HCT116 (cell line): ENCODE measurements around the gene STK36. TPM values are rescaled to one million over a fixed set of nuclear protein-coding genes. Genes with fewer than 3 reads are reported as not detected.

Experiments used
- ATAC-seq: fragments of 200-7000 bp; cut with Tn5 transposase; 2 replicates; pipeline ENCODE4 v1.9.1; 2020; ENCODE audit warnings: mild to moderate bottlenecking, moderate library complexity
- BruUV-seq: library from RNA; stranded (reverse); fragments of 400-500 nt; replicated peaks from 2 replicates; lab custom pipeline; 2021; lab: Mats Ljungman, UMichigan
- CTCF ChIA-PET: fragments of 300-600 bp; sonication (Branson Sonifier 250); formaldehyde crosslinking; loops from one replicate; lab custom pipeline; 2021; ENCODE audit warnings: antibody characterized with exemption; lab: Charles Lee
- POLR2A ChIA-PET: fragments of 300-600, 350-600 bp; sonication (Branson Sonifier 250); formaldehyde crosslinking; loops from one replicate; lab custom pipeline; 2021; ENCODE audit warnings: antibody characterized with exemption; lab: Charles Lee
- RAD21 ChIA-PET, 2 experiments: fragments of 300-600 bp; sonication (Branson Sonifier 250); formaldehyde crosslinking; loops; one replicate each; lab custom pipeline; 2023; ENCODE audit warnings: low total read pairs in 2 of 2; ENCODE audit not compliant: uncharacterized antibody in 2 of 2, unreplicated experiment in 2 of 2, low non-redundant PET in 1 of 2; lab: Charles Lee
- DNase-seq: peaks from one replicate; pipeline ENCODE4 v3.0.0-alpha.2; 2010; ENCODE audit warnings: low read depth, low spot score
- H2AFZ ChIP-seq: fragments of 200-600 bp; shearing (Covaris generic), sonication (generic); 2 replicates; pipeline ENCODE4 v1.6.1; 2017; ENCODE audit warnings: low read depth, mixed run types, mixed read lengths, antibody characterized with exemption, low read length; ENCODE audit not compliant: poor library complexity, severe bottlenecking
- H3K27ac ChIP-seq: 2 replicates; pipeline ENCODE4 v1.5.1; 2012; ENCODE audit warnings: low read depth, low read length
- H3K27me3 ChIP-seq: fragments of 200-600 bp; sonication (generic); 2 replicates; pipeline ENCODE4 v1.6.1; 2016; ENCODE audit warnings: mixed run types, low read length, mixed read lengths; ENCODE audit not compliant: insufficient read depth
- H3K36me3 ChIP-seq, 2 experiments: fragments of 200-500 bp in 1 of 2; fragments of 200-600 bp in 1 of 2; sonication (Bioruptor generic) in 1 of 2; sonication (generic) in 1 of 2; 2 replicates each; pipeline versions ENCODE4 v1.5.1 to v1.6.1; 2014 to 2016; ENCODE audit warnings: low read length in 2 of 2, inconsistent platforms in 1 of 2, mixed read lengths in 1 of 2, mixed run types in 1 of 2; ENCODE audit not compliant: insufficient read depth in 2 of 2, control insufficient read depth in 1 of 2
- H3K4me1 ChIP-seq, 2 experiments: fragments of 200-600 bp in 1 of 2; sonication (generic) in 1 of 2; 2 replicates each; pipeline versions ENCODE4 v1.5.1 to v1.6.1; 2012 to 2017; ENCODE audit warnings: low read length in 2 of 2, inconsistent platforms in 1 of 2, mild to moderate bottlenecking in 1 of 2, mixed read lengths in 1 of 2, mixed run types in 1 of 2, moderate library complexity in 1 of 2; ENCODE audit not compliant: insufficient read depth in 2 of 2, control insufficient read depth in 1 of 2
- H3K4me2 ChIP-seq: fragments of 200-600 bp; sonication (generic); 2 replicates; pipeline ENCODE4 v1.6.1; 2017; ENCODE audit warnings: mixed run types, low read length, mixed read lengths
- H3K4me3 ChIP-seq, 2 experiments: fragments of 200-600 bp in 1 of 2; sonication (generic) in 1 of 2; replicated peaks in 1 of 2; 2 replicates each; pipeline ENCODE4 v1.5.1; 2011 to 2016; ENCODE audit warnings: low read length in 2 of 2, control low read depth in 1 of 2, low read depth in 1 of 2, mild to moderate bottlenecking in 1 of 2, mixed read lengths in 1 of 2, mixed run types in 1 of 2
- H3K79me2 ChIP-seq: fragments of 200-600 bp; sonication (generic); 2 replicates; pipeline ENCODE4 v1.6.1; 2017; ENCODE audit warnings: mild to moderate bottlenecking, mixed run types, low read length, moderate library complexity, mixed read lengths; ENCODE audit not compliant: insufficient read depth
- H3K9ac ChIP-seq: fragments of 200-600 bp; sonication (generic); 2 replicates; pipeline ENCODE4 v1.6.1; 2016; ENCODE audit warnings: low read length, mixed read lengths
- H3K9me2 ChIP-seq: fragments of 200-600 bp; sonication (generic), shearing (Covaris generic); 2 replicates; pipeline ENCODE4 v1.6.1; 2017; ENCODE audit warnings: mixed run types, mild to moderate bottlenecking, moderate library complexity; ENCODE audit not compliant: insufficient read depth
- H3K9me3 ChIP-seq, 2 experiments: fragments of 200-500 bp in 1 of 2; fragments of 200-600 bp in 1 of 2; sonication (Bioruptor generic) in 1 of 2; sonication (generic) in 1 of 2; 2 replicates each; pipeline ENCODE4 v1.6.1; 2014 to 2017; ENCODE audit warnings: low read length in 2 of 2, mixed read lengths in 2 of 2, inconsistent platforms in 1 of 2, low read depth in 1 of 2, mild to moderate bottlenecking in 1 of 2, mixed run types in 1 of 2, moderate library complexity in 1 of 2; ENCODE audit not compliant: control insufficient read depth in 1 of 2, insufficient read depth in 1 of 2
- H4K20me1 ChIP-seq: fragments of 200-600 bp; sonication (generic), shearing (Covaris generic); 2 replicates; pipeline ENCODE4 v1.6.1; 2017; ENCODE audit warnings: mixed run types, mild to moderate bottlenecking, moderate library complexity; ENCODE audit not compliant: insufficient read depth
- ATF3 ChIP-seq: IDR thresholded peaks from 2 replicates; pipeline ENCODE4 v1.6.1; 2012
- CBX3 ChIP-seq: IDR thresholded peaks from 2 replicates; pipeline ENCODE4 v1.6.1; 2012; ENCODE audit warnings: low read depth
- CEBPB ChIP-seq: IDR thresholded peaks from 2 replicates; pipeline ENCODE4 v1.6.1; 2012; ENCODE audit warnings: low read depth
- EGR1 ChIP-seq: IDR thresholded peaks from 2 replicates; pipeline ENCODE4 v1.6.1; 2012; ENCODE audit warnings: low read depth
- ELF1 ChIP-seq: IDR thresholded peaks from 2 replicates; pipeline ENCODE4 v1.6.1; 2012; ENCODE audit warnings: low read depth, borderline replicate concordance
- EZH2 ChIP-seq: fragments of 200-600 bp; sonication (generic); IDR thresholded peaks from 2 replicates; pipeline ENCODE4 v1.6.1; 2017; ENCODE audit warnings: antibody characterized with exemption, mixed run types
- FOSL1 ChIP-seq: IDR thresholded peaks from 2 replicates; pipeline ENCODE4 v1.6.1; 2012; ENCODE audit warnings: low read depth
- JUND ChIP-seq: IDR thresholded peaks from 2 replicates; pipeline ENCODE4 v1.6.1; 2012
- MAX ChIP-seq: IDR thresholded peaks from 2 replicates; pipeline ENCODE4 v1.6.1; 2012
- POLR2A ChIP-seq: IDR thresholded peaks from 2 replicates; pipeline ENCODE4 v1.7.0; 2011; ENCODE audit warnings: borderline replicate concordance; ENCODE audit not compliant: insufficient read depth, insufficient read length; ENCODE audit errors: extremely low read depth
- POLR2AphosphoS5 ChIP-seq: IDR thresholded peaks from 2 replicates; pipeline ENCODE4 v1.6.1; 2011; ENCODE audit warnings: mild to moderate bottlenecking, low read depth, low read length, moderate library complexity
- RAD21 ChIP-seq: IDR thresholded peaks from 2 replicates; pipeline ENCODE4 v1.6.1; 2012; ENCODE audit warnings: low read depth, mild to moderate bottlenecking
- SIN3A ChIP-seq: IDR thresholded peaks from 2 replicates; pipeline ENCODE4 v1.6.1; 2012; ENCODE audit warnings: low read depth
- ZNF274 ChIP-seq: fragments of 200-500 bp; sonication (Bioruptor generic); IDR thresholded peaks from 2 replicates; pipeline ENCODE4 v1.6.1; 2014; ENCODE audit warnings: mild to moderate bottlenecking, low read depth, low read length, inconsistent platforms
- intact Hi-C: fragments of 100-400 bp; cut with micrococcal nuclease; formaldehyde crosslinking; loops from 2 replicates; pipeline ENCODE4 v1.10.0; 2022
- total RNA-seq: library from RNA; stranded (reverse); gene quantifications from one replicate; pipeline ENCODE4 v1.2.1, GENCODE V29; 2021; ENCODE audit not compliant: unreplicated experiment
- TF ChIP-seq, protein P1 (sequence below), 3 experiments: fragments of 200-600 bp in 1 of 3; sonication (generic) in 1 of 3; IDR thresholded peaks in 2 of 3; conservative IDR thresholded peaks in 1 of 3; 2 replicates each; pipeline ENCODE4 v1.5.1; 2012 to 2017; ENCODE audit warnings: low read depth in 2 of 3, low read length in 2 of 3, antibody characterized with exemption in 1 of 3, borderline replicate concordance in 1 of 3, control low read depth in 1 of 3, mild to moderate bottlenecking in 1 of 3, mixed read lengths in 1 of 3, mixed run types in 1 of 3, moderate library complexity in 1 of 3; ENCODE audit not compliant: insufficient read depth in 1 of 3

STK36 gene
- total RNA-seq, 1 experiment from 2014 or later, result 45.5 TPM

DNA sequence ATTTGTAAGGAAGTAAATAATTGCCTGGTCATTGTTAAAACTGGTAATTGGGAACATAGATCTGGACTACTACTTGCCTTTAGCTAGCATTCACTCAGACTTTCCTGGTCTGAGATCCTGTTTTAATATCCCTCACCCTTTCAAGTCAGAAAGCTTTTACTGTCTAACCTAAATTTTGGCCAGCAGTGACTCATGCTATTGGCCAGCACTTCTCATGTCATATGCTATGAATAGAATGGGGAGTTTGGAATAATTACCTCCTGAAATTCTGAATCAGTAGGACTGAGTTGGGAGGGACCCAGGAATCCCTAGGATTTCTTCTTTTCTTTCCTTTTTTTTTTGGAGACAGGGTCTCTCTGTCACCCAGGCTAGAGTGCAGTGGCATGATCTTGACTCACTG lies 19.3 kb downstream of the STK36 start:
- RAD21 ChIA-PET, result no interaction called here
- intact Hi-C loops, result no loop called here
- TF ChIP-seq CEBPB (no peak), POLR2AphosphoS5 (no peak), ATF3 (no peak)
- TF ChIP-seq, all 23 proteins: peak for 0
- ChIA-PET POLR2A (no interaction called here), CTCF (no interaction called here)
- Histone ChIP-seq H3K79me2 (no peaks in the 10 kb centered on the region), H3K4me3 (no peak overlapping the region), H3K4me2 (no peak overlapping the region), H3K9me2 (no peaks in the 10 kb centered on the region), H3K36me3 (peaks cover 4 to 10% of the 10 kb centered on the region in 2 experiments; a peak in 1 of 4 replicates), H3K27me3 (no peaks in the 10 kb centered on the region), H4K20me1 (no peaks in the 10 kb centered on the region), H3K9ac (no peak overlapping the region), H2AFZ (no peak overlapping the region), H3K27ac (no peak overlapping the region), H3K9me3 (no peaks in the 10 kb centered on the region), H3K4me1 (no peaks in the 10 kb centered on the region)
- DNase-seq (no peak), ATAC-seq (no peak)
- BruUV-seq, result no TSS peak

- DNase-seq (no peak), ATAC-seq (no peak)
- no peaks in the 10 kb centered on the region for H3K27me3 ChIP-seq
- no TSS peak for BruUV-seq
- H3K9me2 ChIP-seq, result no peaks in the 10 kb centered on the region
- no peak overlapping the region for H2AFZ ChIP-seq
- H3K4me3 ChIP-seq, result no peak overlapping the region
- H3K36me3 ChIP-seq, result peaks cover 5 to 10% of the 10 kb centered on the region in 2 experiments; a peak in 2 of 4 replicates
- intact Hi-C loops, result no loop called here
- no peaks in the 10 kb centered on the region for H3K79me2 ChIP-seq
- RAD21 ChIA-PET, result no interaction called here
- no peaks in the 10 kb centered on the region for H3K9me3 ChIP-seq
- no peak overlapping the region for H3K9ac ChIP-seq
- no peaks in the 10 kb centered on the region for H4K20me1 ChIP-seq
- CTCF ChIA-PET, result no interaction called here
- POLR2A ChIA-PET, result no interaction called here
- no peak for TF ChIP-seq SIN3A
- no peak for TF ChIP-seq MAX
- no peak for TF ChIP-seq RAD21
- TF ChIP-seq POLR2A, result no peak
- TF ChIP-seq CBX3, result no peak
- TF ChIP-seq POLR2AphosphoS5, result no peak
- no peak for TF ChIP-seq EGR1
- TF ChIP-seq FOSL1, result no peak
- no peak for TF ChIP-seq CEBPB
- no peak for TF ChIP-seq ELF1
- TF ChIP-seq, protein P1, sequence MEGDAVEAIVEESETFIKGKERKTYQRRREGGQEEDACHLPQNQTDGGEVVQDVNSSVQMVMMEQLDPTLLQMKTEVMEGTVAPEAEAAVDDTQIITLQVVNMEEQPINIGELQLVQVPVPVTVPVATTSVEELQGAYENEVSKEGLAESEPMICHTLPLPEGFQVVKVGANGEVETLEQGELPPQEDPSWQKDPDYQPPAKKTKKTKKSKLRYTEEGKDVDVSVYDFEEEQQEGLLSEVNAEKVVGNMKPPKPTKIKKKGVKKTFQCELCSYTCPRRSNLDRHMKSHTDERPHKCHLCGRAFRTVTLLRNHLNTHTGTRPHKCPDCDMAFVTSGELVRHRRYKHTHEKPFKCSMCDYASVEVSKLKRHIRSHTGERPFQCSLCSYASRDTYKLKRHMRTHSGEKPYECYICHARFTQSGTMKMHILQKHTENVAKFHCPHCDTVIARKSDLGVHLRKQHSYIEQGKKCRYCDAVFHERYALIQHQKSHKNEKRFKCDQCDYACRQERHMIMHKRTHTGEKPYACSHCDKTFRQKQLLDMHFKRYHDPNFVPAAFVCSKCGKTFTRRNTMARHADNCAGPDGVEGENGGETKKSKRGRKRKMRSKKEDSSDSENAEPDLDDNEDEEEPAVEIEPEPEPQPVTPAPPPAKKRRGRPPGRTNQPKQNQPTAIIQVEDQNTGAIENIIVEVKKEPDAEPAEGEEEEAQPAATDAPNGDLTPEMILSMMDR (IDR thresholded peaks at IDR 0.05 in 2 of 3, conservative IDR thresholded peaks at IDR 0.05 in 1 of 3; ENCODE audit: borderline replicate concordance in 1 of 3, insufficient read depth in 1 of 3, low read depth in 2 of 3, low read length in 2 of 3), result no peak
- no peak for TF ChIP-seq EZH2
- TF ChIP-seq JUND, result no peak
- no peak for TF ChIP-seq ZNF274
- H3K4me1 ChIP-seq, result no peaks in the 10 kb centered on the region
- no peak overlapping the region for H3K27ac ChIP-seq
- H3K4me2 ChIP-seq, result no peak overlapping the region
Observed at GRCh38 chr2:218694405-218695145, 22.7 kb downstream of the STK36 start.
